ENCODE results near the gene GHRH. TPM values are rescaled to one million over a fixed set of nuclear protein-coding genes. Genes with fewer than 3 reads are reported as not detected.

GHRH gene
- total and polyA plus RNA-seq, 2 of the 4 experiments (the other 2 are of a cell fraction): not detected

DNA sequence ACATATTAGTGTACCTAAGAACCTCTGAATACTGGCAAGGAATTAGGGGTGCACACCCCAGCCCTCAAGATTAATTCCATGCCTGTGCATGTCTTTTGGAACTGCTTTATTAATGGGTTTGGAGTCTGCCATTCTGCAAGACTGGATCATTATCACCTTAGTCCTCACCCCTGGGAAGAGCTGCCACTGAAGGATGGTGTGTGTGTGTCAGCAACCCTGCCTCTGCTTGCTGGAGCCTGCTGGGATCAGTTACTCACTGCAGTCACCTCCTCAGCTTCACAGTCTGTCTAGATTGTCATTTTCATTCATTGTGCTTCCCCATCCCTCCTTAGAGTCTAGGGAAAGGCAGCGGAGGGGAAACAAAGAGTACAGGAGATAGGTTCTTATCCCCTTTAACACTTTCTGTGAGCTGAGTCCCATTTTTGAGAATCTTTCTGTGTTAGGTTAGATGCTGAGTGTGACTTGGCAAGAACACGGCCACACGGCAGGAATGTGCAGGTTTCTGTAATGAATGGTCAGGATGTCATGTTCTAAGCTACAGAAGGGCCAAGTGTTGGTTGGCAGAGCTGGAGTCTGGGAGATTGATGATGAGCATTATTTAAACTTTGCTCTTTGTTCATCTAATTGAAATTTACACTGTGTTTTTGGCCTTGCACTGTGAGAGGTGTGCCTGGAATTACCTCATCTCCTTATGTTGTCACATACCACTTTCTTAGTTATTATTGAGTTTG lies 21.1 kb downstream of the GHRH start:
- Histone ChIP-seq H2BK15ac (ENCODE audit: low read depth, low read length) (no peak overlapping the region), H4K91ac (ENCODE audit: insufficient read depth, low read depth, low read length) (no peak overlapping the region), H2BK5ac (ENCODE audit: low read depth, low read length, poor library complexity, severe bottlenecking) (no peak overlapping the region), H3K56ac (ENCODE audit: extremely low read depth, insufficient read depth, low read length) (no peak overlapping the region), H4K5ac (ENCODE audit: low read depth, low read length) (no peak overlapping the region), H3K9me3 (ENCODE audit: control insufficient read depth, insufficient read depth, low read length) (no peaks in the 10 kb centered on the region), H2AFZ (replicated peaks; ENCODE audit: low read length, poor library complexity) (no peak overlapping the region), H3K23ac (ENCODE audit: low read depth, low read length) (no peak overlapping the region), H3K4ac (ENCODE audit: low read depth, low read length) (no peak overlapping the region), H3K4me1 (ENCODE audit: control insufficient read depth, insufficient read depth, low read length) (peaks cover 9% of the 10 kb centered on the region; the same call in 1 of the 2 replicates), H4K8ac (ENCODE audit: low read depth in 2 of 2, low read length in 2 of 2) (no peak overlapping the region), H2AK9ac (replicated peaks; ENCODE audit: low read depth, low read length, poor library complexity) (no peak overlapping the region), H3K36me3 (ENCODE audit: control insufficient read depth, insufficient read depth, low read length) (peaks cover 61% of the 10 kb centered on the region), H3K14ac (replicated peaks; ENCODE audit: low read depth, low read length) (no peak overlapping the region), H3K18ac (ENCODE audit: low read depth, low read length) (no peak overlapping the region), H2AK5ac (ENCODE audit: low read depth, low read length) (no peak overlapping the region), H3K79me1 (ENCODE audit: low read depth in 1 of 2, low read length in 2 of 2) (peaks cover 0 to 11% of the 10 kb centered on the region in 2 experiments; a peak in 1 of 4 replicates), H3K9ac (ENCODE audit: low read depth, low read length) (no peak overlapping the region), H3K4me3 (ENCODE audit: insufficient read depth, low read depth, low read length) (no peak overlapping the region), H2BK120ac (ENCODE audit: low read depth, low read length) (no peak overlapping the region), H3K27ac (ENCODE audit: insufficient read depth, low read length) (no peak overlapping the region), H3K9me1 (ENCODE audit: insufficient read depth, low read length) (peaks cover 12% of the 10 kb centered on the region), H2BK20ac (ENCODE audit: low read depth, low read length) (no peak overlapping the region), H3K27me3 (ENCODE audit: control insufficient read depth, insufficient read depth, low read length) (no peaks in the 10 kb centered on the region), H3K4me2 (ENCODE audit: low read depth, low read length) (no peak overlapping the region), H4K20me1 (ENCODE audit: insufficient read depth, low read length) (peaks cover 7% of the 10 kb centered on the region; the same call in 1 of the 2 replicates)
- in situ Hi-C loops (cut with MboI; ENCODE audit: low sequenced_read_pairs) (no loop called here), dilution Hi-C loops (cut with HindIII; ENCODE audit: low sequenced_read_pairs, unreplicated experiment) (no loop called here), intact Hi-C loops (cut with micrococcal nuclease) (no loop called here)
- no peak for TF ChIP-seq RFX5 (IDR thresholded peaks at IDR 0.05; ENCODE audit: low read depth, low read length)
- TF ChIP-seq RCOR1 (IDR thresholded peaks at IDR 0.05; ENCODE audit: insufficient replicate concordance, low read length): no peak
- TF ChIP-seq, protein P1, sequence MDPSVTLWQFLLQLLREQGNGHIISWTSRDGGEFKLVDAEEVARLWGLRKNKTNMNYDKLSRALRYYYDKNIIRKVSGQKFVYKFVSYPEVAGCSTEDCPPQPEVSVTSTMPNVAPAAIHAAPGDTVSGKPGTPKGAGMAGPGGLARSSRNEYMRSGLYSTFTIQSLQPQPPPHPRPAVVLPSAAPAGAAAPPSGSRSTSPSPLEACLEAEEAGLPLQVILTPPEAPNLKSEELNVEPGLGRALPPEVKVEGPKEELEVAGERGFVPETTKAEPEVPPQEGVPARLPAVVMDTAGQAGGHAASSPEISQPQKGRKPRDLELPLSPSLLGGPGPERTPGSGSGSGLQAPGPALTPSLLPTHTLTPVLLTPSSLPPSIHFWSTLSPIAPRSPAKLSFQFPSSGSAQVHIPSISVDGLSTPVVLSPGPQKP (IDR thresholded peaks at IDR 0.05; ENCODE audit: borderline replicate concordance, low read depth, low read length): no peak
- no peak for TF ChIP-seq FOS (IDR thresholded peaks at IDR 0.05; ENCODE audit: low read depth, low read length)
- TF ChIP-seq MAFK (IDR thresholded peaks at IDR 0.05; ENCODE audit: low read depth, low read length): no peak
- no peak for TF ChIP-seq MXI1 (IDR thresholded peaks at IDR 0.05; ENCODE audit: borderline replicate concordance, low read depth, low read length)
- TF ChIP-seq, protein P2, sequence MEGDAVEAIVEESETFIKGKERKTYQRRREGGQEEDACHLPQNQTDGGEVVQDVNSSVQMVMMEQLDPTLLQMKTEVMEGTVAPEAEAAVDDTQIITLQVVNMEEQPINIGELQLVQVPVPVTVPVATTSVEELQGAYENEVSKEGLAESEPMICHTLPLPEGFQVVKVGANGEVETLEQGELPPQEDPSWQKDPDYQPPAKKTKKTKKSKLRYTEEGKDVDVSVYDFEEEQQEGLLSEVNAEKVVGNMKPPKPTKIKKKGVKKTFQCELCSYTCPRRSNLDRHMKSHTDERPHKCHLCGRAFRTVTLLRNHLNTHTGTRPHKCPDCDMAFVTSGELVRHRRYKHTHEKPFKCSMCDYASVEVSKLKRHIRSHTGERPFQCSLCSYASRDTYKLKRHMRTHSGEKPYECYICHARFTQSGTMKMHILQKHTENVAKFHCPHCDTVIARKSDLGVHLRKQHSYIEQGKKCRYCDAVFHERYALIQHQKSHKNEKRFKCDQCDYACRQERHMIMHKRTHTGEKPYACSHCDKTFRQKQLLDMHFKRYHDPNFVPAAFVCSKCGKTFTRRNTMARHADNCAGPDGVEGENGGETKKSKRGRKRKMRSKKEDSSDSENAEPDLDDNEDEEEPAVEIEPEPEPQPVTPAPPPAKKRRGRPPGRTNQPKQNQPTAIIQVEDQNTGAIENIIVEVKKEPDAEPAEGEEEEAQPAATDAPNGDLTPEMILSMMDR (conservative IDR thresholded peaks at IDR 0.05; ENCODE audit: low read depth, low read length): no peak
- TF ChIP-seq, protein P3, sequence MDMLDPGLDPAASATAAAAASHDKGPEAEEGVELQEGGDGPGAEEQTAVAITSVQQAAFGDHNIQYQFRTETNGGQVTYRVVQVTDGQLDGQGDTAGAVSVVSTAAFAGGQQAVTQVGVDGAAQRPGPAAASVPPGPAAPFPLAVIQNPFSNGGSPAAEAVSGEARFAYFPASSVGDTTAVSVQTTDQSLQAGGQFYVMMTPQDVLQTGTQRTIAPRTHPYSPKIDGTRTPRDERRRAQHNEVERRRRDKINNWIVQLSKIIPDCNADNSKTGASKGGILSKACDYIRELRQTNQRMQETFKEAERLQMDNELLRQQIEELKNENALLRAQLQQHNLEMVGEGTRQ (IDR thresholded peaks at IDR 0.05; ENCODE audit: low read depth, low read length): no peak
- no peak for TF ChIP-seq POLR2A (IDR thresholded peaks at IDR 0.05; ENCODE audit: low read depth, low read length)
- no peak for TF ChIP-seq RAD21 (IDR thresholded peaks at IDR 0.05; ENCODE audit: low read length)
- no peak for TF ChIP-seq CHD1 (IDR thresholded peaks at IDR 0.05; ENCODE audit: low read depth, low read length)
- TF ChIP-seq SMC3 (IDR thresholded peaks at IDR 0.05; ENCODE audit: low read depth, low read length): no peak
- TF ChIP-seq CEBPB (IDR thresholded peaks at IDR 0.05; ENCODE audit: low read depth, low read length): no peak
- no peak for TF ChIP-seq MAZ (IDR thresholded peaks at IDR 0.05; ENCODE audit: borderline replicate concordance, low read depth, low read length)
- no peak for TF ChIP-seq BHLHE40 (IDR thresholded peaks at IDR 0.05; ENCODE audit: low read depth, low read length)
- no peak for ATAC-seq (ENCODE audit: low read depth)
- no peak for DNase-seq
- BruUV-seq (replicated peaks): no TSS peak
- CTCF ChIA-PET: no interaction called here
- POLR2A ChIA-PET (ENCODE audit: unreplicated experiment): no interaction called here
- WGBS, 2 experiments (ENCODE audit: extremely low coverage in 2 of 2, insufficient read length in 1 of 2): 100% methylated on average over 2 of the region's 3 CpGs; no CpG with 5 or more reads in 1 of the 2 experiments

Data from IMR-90 (cell line).